ENCODE results near the gene PCDHA1.

GRCh38 chr5:140795259-140795641 lies 9.3 kb downstream of the PCDHA1 start:
- TF ChIP-seq ZNF792 (tag by site-specific recombination; IDR thresholded peaks at IDR 0.05) (no peak), ZNF121 (tag by site-specific recombination; IDR thresholded peaks at IDR 0.05) (no peak), ZBTB1 (tag by site-specific recombination; IDR thresholded peaks at IDR 0.05) (no peak)
